GM12872 (cell line): ENCODE results near the gene HOXB3.

ENCODE experiments used
- TF ChIP-seq, protein P1 (sequence below): IDR thresholded peaks from 3 replicates; pipeline ENCODE4 v1.5.1; 2011; ENCODE audit warnings: low read depth, mild to moderate bottlenecking, low read length, moderate library complexity; ENCODE audit not compliant: insufficient read depth

Gene HOXB3

GRCh38 chr17:48553190-48553547 lies 36.9 kb downstream of the HOXB3 start:
- TF ChIP-seq, protein P1, sequence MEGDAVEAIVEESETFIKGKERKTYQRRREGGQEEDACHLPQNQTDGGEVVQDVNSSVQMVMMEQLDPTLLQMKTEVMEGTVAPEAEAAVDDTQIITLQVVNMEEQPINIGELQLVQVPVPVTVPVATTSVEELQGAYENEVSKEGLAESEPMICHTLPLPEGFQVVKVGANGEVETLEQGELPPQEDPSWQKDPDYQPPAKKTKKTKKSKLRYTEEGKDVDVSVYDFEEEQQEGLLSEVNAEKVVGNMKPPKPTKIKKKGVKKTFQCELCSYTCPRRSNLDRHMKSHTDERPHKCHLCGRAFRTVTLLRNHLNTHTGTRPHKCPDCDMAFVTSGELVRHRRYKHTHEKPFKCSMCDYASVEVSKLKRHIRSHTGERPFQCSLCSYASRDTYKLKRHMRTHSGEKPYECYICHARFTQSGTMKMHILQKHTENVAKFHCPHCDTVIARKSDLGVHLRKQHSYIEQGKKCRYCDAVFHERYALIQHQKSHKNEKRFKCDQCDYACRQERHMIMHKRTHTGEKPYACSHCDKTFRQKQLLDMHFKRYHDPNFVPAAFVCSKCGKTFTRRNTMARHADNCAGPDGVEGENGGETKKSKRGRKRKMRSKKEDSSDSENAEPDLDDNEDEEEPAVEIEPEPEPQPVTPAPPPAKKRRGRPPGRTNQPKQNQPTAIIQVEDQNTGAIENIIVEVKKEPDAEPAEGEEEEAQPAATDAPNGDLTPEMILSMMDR, result no peak

- TF ChIP-seq, protein P1, result no peak
Observed at GRCh38 chr17:48552466-48553189, 37.4 kb downstream of the HOXB3 start.

DNA sequence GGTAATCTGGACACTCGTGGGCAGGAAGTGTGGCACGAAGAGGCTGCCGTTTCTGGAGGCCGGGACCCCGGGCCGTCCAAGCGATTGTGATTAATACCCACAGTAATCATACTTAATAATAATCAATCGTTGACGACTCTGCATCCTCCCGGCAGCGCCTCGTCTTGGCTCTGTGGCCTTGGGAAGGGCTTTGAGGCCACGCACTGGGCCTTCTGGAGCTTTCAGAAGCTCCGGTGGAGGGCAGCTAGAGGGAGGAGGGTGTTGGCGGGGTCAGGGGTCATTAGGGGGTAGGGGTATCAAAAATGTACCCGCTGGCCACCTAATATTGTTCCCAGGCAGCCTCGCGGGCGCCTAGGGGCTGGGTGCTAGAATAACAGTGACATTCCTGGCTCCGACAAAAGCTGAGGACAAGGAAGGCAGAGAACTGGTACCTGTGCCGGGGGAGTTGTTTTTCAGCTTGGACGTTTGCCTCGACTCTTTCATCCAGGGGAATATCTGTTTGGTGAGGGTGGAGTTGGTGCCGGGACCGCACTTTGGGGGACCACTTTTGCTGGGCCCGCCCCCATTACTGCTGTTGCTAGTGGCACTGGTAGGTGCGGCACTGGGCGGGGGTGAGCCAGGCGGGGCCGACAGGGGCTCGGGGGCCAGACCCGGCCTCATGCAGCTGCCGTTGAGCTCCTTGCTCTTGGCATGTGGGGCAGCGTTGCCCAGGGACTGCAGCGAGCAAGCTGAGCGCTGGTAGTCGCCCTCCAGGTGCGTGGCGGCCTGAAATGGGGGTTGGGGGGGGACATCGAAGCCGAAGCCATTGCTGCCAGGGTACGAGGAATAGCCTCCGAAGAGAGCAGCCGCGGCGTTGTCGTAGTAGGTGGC lies 38.2 kb downstream of the HOXB3 start:
- TF ChIP-seq, protein P1, result no peak

- TF ChIP-seq, protein P1, result no peak
Observed at GRCh38 chr17:48551214-48551555, 38.9 kb downstream of the HOXB3 start.

DNA sequence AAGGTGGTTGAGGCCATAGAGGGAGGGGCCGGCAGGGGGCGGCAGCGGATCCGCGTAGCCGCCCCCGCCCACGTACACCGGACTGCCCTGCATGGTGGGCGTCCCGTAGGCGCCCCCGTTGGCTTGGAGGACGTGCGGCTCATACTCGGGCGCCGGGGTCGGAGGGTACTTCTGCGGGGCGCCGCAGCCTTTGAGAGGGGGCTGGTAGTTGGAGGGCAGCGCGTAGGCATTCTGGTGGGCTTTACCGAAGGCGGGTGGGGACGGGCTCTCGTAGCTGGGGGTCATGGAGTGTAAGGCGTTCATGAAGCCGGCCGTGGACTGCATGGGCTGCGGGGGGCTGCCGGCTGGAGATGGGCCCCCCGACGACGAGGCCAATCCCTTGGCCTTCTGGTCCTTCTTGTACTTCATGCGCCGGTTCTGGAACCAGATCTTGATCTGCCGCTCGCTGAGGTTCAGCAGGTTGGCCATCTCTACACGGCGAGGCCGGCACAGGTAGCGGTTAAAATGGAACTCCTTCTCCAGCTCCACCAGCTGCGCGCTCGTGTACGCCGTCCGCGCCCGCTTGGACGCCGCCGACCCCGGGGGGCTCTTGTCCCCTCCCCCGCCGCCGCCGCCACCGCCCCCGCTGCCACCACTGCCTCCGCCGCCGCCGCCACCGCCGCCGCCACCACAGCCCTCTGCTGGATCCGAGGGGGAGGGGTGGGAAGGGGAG lies 39.4 kb downstream of the HOXB3 start:
- TF ChIP-seq, protein P1, result no peak

GRCh38 chr17:48549914-48550501 lies 40.0 kb downstream of the HOXB3 start:
- TF ChIP-seq, protein P1, result no peak

- TF ChIP-seq, protein P1, result no peak
Observed at GRCh38 chr17:48549281-48549630, 40.8 kb downstream of the HOXB3 start.
